SK-N-SH treated with all-trans-retinoic acid at 6 μM for 48 hours (cell line): Measurements from ENCODE around the gene PLXNA3.

Experiments
- ATAC-seq: fragments of 200-7000 bp; cut with Tn5 transposase; 3 replicates; pipeline ENCODE4 v1.9.1; 2020; ENCODE audit warnings: mild to moderate bottlenecking, moderate library complexity
- ARNTL ChIP-seq: fragments of 450-650 bp; formaldehyde crosslinking; IDR thresholded peaks from 2 replicates; pipeline ENCODE4 v1.5.0; 2020; ENCODE audit warnings: low read depth, mild to moderate bottlenecking, moderate library complexity, borderline replicate concordance
- BACH2 ChIP-seq: fragments of 250-450 bp; sonication (Bioruptor Pico); IDR thresholded peaks from 2 replicates; pipeline ENCODE4 v1.9.0; 2021; ENCODE audit warnings: mild to moderate bottlenecking, borderline replicate concordance
- CREB5 ChIP-seq: fragments of 250-450 bp; sonication (Bioruptor Pico); IDR thresholded peaks from 2 replicates; pipeline ENCODE4 v1.5.1; 2020; ENCODE audit warnings: low read depth, mild to moderate bottlenecking, moderate library complexity
- CSDC2 ChIP-seq: fragments of 250-450 bp; sonication (Bioruptor Pico); IDR thresholded peaks from 2 replicates; pipeline ENCODE4 v1.5.0; 2020; ENCODE audit warnings: mild to moderate bottlenecking, moderate library complexity
- ESRRG ChIP-seq: fragments of 250-450 bp; sonication (Bioruptor Pico); IDR thresholded peaks from 2 replicates; pipeline ENCODE4 v1.6.1; 2021; ENCODE audit warnings: mild to moderate bottlenecking
- GLIS3 ChIP-seq: fragments of 250-450 bp; sonication (Bioruptor Pico); IDR thresholded peaks from 2 replicates; pipeline ENCODE4 v1.5.0; 2020; ENCODE audit warnings: mild to moderate bottlenecking, moderate library complexity
- ISL1 ChIP-seq: fragments of 250-450 bp; sonication (Bioruptor Pico); IDR thresholded peaks from 2 replicates; pipeline ENCODE4 v2.1.2; 2022; ENCODE audit warnings: mild to moderate bottlenecking, moderate library complexity
- OSR1 ChIP-seq: fragments of 250-450 bp; sonication (Bioruptor Pico); IDR thresholded peaks from 2 replicates; pipeline ENCODE4 v1.8.0; 2022; ENCODE audit warnings: moderate library complexity, mild to moderate bottlenecking, inconsistent platforms
- PATZ1 ChIP-seq: fragments of 250-450 bp; sonication (Bioruptor Pico); IDR thresholded peaks from 2 replicates; pipeline ENCODE4 v1.8.0; 2020; ENCODE audit warnings: mild to moderate bottlenecking, moderate library complexity, borderline replicate concordance
- POU6F1 ChIP-seq: fragments of 250-450 bp; sonication (Bioruptor Pico); IDR thresholded peaks from 2 replicates; pipeline ENCODE4 v1.8.0; 2021; ENCODE audit warnings: low read depth, mild to moderate bottlenecking, moderate library complexity, borderline replicate concordance
- PPARA ChIP-seq: fragments of 250-450 bp; sonication (Bioruptor Pico); IDR thresholded peaks from 2 replicates; pipeline ENCODE4 v1.5.0; 2020; ENCODE audit warnings: mild to moderate bottlenecking, borderline replicate concordance
- RARB ChIP-seq: fragments of 250-450 bp; sonication (Bioruptor Pico); IDR thresholded peaks from 2 replicates; pipeline ENCODE4 v1.8.0; 2021; ENCODE audit warnings: mild to moderate bottlenecking, moderate library complexity
- SNAI2 ChIP-seq: fragments of 250-450 bp; sonication (Bioruptor Pico); IDR thresholded peaks from 2 replicates; pipeline ENCODE4 v1.5.0; 2020; ENCODE audit warnings: mild to moderate bottlenecking, moderate library complexity
- TCF4 ChIP-seq: fragments of 250-450 bp; sonication (Bioruptor Pico); IDR thresholded peaks from 2 replicates; pipeline ENCODE4 v1.8.0; 2021; ENCODE audit warnings: mild to moderate bottlenecking, moderate library complexity, borderline replicate concordance
- TOX ChIP-seq: fragments of 250-450 bp; sonication (Bioruptor Pico); IDR thresholded peaks from 2 replicates; pipeline ENCODE4 v1.8.0; 2021; ENCODE audit warnings: mild to moderate bottlenecking, moderate library complexity, borderline replicate concordance
- ZC3H10 ChIP-seq: fragments of 250-450 bp; sonication (Bioruptor Pico); IDR thresholded peaks from 2 replicates; pipeline ENCODE4 v1.5.1; 2021; ENCODE audit warnings: mild to moderate bottlenecking, moderate library complexity
- ZFP3 ChIP-seq: fragments of 250-450 bp; sonication (Bioruptor Pico); IDR thresholded peaks from 2 replicates; pipeline ENCODE4 v1.5.0; 2020; ENCODE audit warnings: mild to moderate bottlenecking, moderate library complexity
- ZFP30 ChIP-seq: fragments of 450-650 bp; formaldehyde crosslinking; IDR thresholded peaks from 2 replicates; pipeline ENCODE4 v1.5.0; 2022; ENCODE audit warnings: mild to moderate bottlenecking, moderate library complexity
- ZNF565 ChIP-seq: fragments of 450-650 bp; formaldehyde crosslinking; conservative IDR thresholded peaks from 2 replicates; pipeline ENCODE4 v1.5.0; 2020; ENCODE audit warnings: low read depth, mild to moderate bottlenecking, moderate library complexity
- ZNF8 ChIP-seq: fragments of 450-650 bp; formaldehyde crosslinking; IDR thresholded peaks from 2 replicates; pipeline ENCODE4 v1.5.0; 2020; ENCODE audit warnings: mild to moderate bottlenecking, moderate library complexity

PLXNA3 gene

GRCh38 chrX:154436983-154437752 lies 20.9 kb upstream of the PLXNA3 start, which contains the start of gene GDI1:
TSS of gene GDI1 (plus strand) at chrX:154437154. CDS start at chrX:154437255, 101 bp downstream.
- ATAC-seq: peak; percentile 61
- no peak for TF ChIP-seq PATZ1 (CRISPR knock-in tag)
- no peak for TF ChIP-seq OSR1 (CRISPR knock-in tag)
- TF ChIP-seq RARB: no peak
- no peak for TF ChIP-seq CREB5

- no peak for TF ChIP-seq ZNF565 (CRISPR knock-in tag)
- TF ChIP-seq ARNTL (CRISPR knock-in tag): no peak
- no peak for TF ChIP-seq TCF4 (CRISPR knock-in tag)
- no peak for TF ChIP-seq PATZ1 (CRISPR knock-in tag)
- no peak for TF ChIP-seq TOX (CRISPR knock-in tag)
- TF ChIP-seq ZFP3 (CRISPR knock-in tag): no peak
- TF ChIP-seq CSDC2 (CRISPR knock-in tag): no peak
- ATAC-seq: peak; percentile 11
Observed at GRCh38 chrX:154437971-154438893, 19.8 kb upstream of the PLXNA3 start.

GRCh38 chrX:154439841-154440240 lies 18.2 kb upstream of the PLXNA3 start:
- TF ChIP-seq ISL1 (CRISPR knock-in tag): no peak
- TF ChIP-seq ZFP3 (CRISPR knock-in tag): no peak
- TF ChIP-seq RARB: no peak
- no peak for TF ChIP-seq CREB5
- TF ChIP-seq GLIS3 (CRISPR knock-in tag): no peak
- TF ChIP-seq CSDC2 (CRISPR knock-in tag): no peak
- TF ChIP-seq BACH2 (CRISPR knock-in tag): no peak
- no peak for TF ChIP-seq SNAI2 (CRISPR knock-in tag)
- no peak for TF ChIP-seq PPARA (CRISPR knock-in tag)
- TF ChIP-seq ZNF8 (CRISPR knock-in tag): no peak
- TF ChIP-seq TOX (CRISPR knock-in tag): no peak
- TF ChIP-seq ESRRG (CRISPR knock-in tag): no peak
- no peak for TF ChIP-seq POU6F1 (CRISPR knock-in tag)
- TF ChIP-seq OSR1 (CRISPR knock-in tag): no peak
- TF ChIP-seq TCF4 (CRISPR knock-in tag): no peak
- TF ChIP-seq ARNTL (CRISPR knock-in tag): no peak
- TF ChIP-seq ZFP30 (CRISPR knock-in tag): no peak
- TF ChIP-seq ZC3H10 (CRISPR knock-in tag): no peak

More at GRCh38 chrX:154439841-154440240, 18.2 kb upstream of the PLXNA3 start:
- ATAC-seq: no peak
